Natural killer cell treated with Interleukin-12 subunit alpha and Interleukin-12 subunit beta and Interleukin-15 and Interleukin-18, amount 100 ng/mL, for 72 hours (primary cell): ENCODE results near the gene COL1A1. TPM values are rescaled to one million over a fixed set of nuclear protein-coding genes. Genes with fewer than 3 reads are reported as not detected.

Experiments
- ATAC-seq, 2 donors: fragments of 150-1000 bp; cut with Tn5 transposase in 1 of 2; sonication (Bioruptor Pico), chemical (Tn5 transposase) in 1 of 2; 2 replicates each; pipeline ENCODE4 v1.10.0; 2021
- DNase-seq: peaks from one replicate; pipeline ENCODE4 v3.0.0; 2022; ENCODE audit warnings: low spot score
- H3K27ac Mint-ChIP-seq, 2 donors: 1 replicate in 1 of 2; 2 replicates in 1 of 2; pipeline ENCODE4 v1.8.0; 2022; ENCODE audit warnings: mixed read lengths in 2 of 2, mild to moderate bottlenecking in 1 of 2, moderate library complexity in 1 of 2
- H3K27me3 Mint-ChIP-seq, 2 donors: 1 replicate in 1 of 2; 2 replicates in 1 of 2; pipeline ENCODE4 v1.8.0; 2022; ENCODE audit warnings: mixed read lengths in 2 of 2
- H3K36me3 Mint-ChIP-seq: one replicate; pipeline ENCODE4 v1.8.0; 2022; ENCODE audit warnings: mixed read lengths
- H3K4me1 Mint-ChIP-seq, 2 donors: 1 replicate in 1 of 2; 2 replicates in 1 of 2; pipeline ENCODE4 v1.8.0; 2022; ENCODE audit warnings: low read depth in 2 of 2, mixed read lengths in 2 of 2, mild to moderate bottlenecking in 1 of 2
- H3K4me3 Mint-ChIP-seq: one replicate; pipeline ENCODE4 v1.8.0; 2022; ENCODE audit warnings: mixed read lengths
- H3K9me3 Mint-ChIP-seq: 2 replicates; pipeline ENCODE4 v1.8.0; 2022; ENCODE audit warnings: mixed read lengths
- total RNA-seq, 2 donors: library from RNA; stranded (reverse); gene quantifications; one replicate each; pipeline ENCODE4 v1.2.3, GENCODE V29; 2022

Gene COL1A1
- total RNA-seq, 2 donors from 2014 or later: 1.7 TPM; not detected in 1

- Mint-ChIP-seq H3K36me3 (no peaks in the 10 kb centered on the region), H3K9me3 (no peaks in the 10 kb centered on the region), H3K27me3 (peaks cover 11 to 15% of the 10 kb centered on the region in 2 donors), H3K4me3 (no peak overlapping the region), H3K27ac (no peak overlapping the region), H3K4me1 (peaks cover 0 to 5% of the 10 kb centered on the region in 2 donors)
- DNase-seq (no peak), ATAC-seq (no peak)
Observed at GRCh38 chr17:50220811-50221210, 19.4 kb upstream of the COL1A1 start.

- H3K36me3 Mint-ChIP-seq: no peaks in the 10 kb centered on the region
- DNase-seq (no peak), ATAC-seq (no peak)
- H3K4me3 Mint-ChIP-seq: no peak overlapping the region
- H3K27ac Mint-ChIP-seq: no peak overlapping the region
- peaks cover 0 to 5% of the 10 kb centered on the region in 2 donors for H3K4me1 Mint-ChIP-seq
- H3K27me3 Mint-ChIP-seq: peaks cover 15 to 18% of the 10 kb centered on the region in 2 donors
- H3K9me3 Mint-ChIP-seq: no peaks in the 10 kb centered on the region
Observed at GRCh38 chr17:50219939-50220465, 18.6 kb upstream of the COL1A1 start.

- Mint-ChIP-seq H3K27ac (no peak overlapping the region), H3K27me3 (peaks cover 18 to 25% of the 10 kb centered on the region in 2 donors), H3K36me3 (no peaks in the 10 kb centered on the region), H3K4me3 (no peak overlapping the region), H3K4me1 (peaks cover 0 to 5% of the 10 kb centered on the region in 2 donors), H3K9me3 (no peaks in the 10 kb centered on the region)
- no peak for DNase-seq
- no peak for ATAC-seq
Observed at GRCh38 chr17:50219342-50219741, 17.9 kb upstream of the COL1A1 start.

- Mint-ChIP-seq H3K9me3 (no peaks in the 10 kb centered on the region), H3K36me3 (no peaks in the 10 kb centered on the region), H3K4me1 (peaks cover 0 to 5% of the 10 kb centered on the region in 2 donors), H3K4me3 (no peak overlapping the region), H3K27me3 (peaks cover 20 to 29% of the 10 kb centered on the region in 2 donors), H3K27ac (no peak overlapping the region)
- DNase-seq (no peak), ATAC-seq (no peak)
Observed at GRCh38 chr17:50218771-50219315, 17.4 kb upstream of the COL1A1 start.

- no peak for ATAC-seq
- Mint-ChIP-seq H3K9me3 (no peaks in the 10 kb centered on the region), H3K4me3 (no peak overlapping the region), H3K36me3 (no peaks in the 10 kb centered on the region), H3K27me3 (peaks cover 17 to 29% of the 10 kb centered on the region in 2 donors), H3K27ac (no peak overlapping the region), H3K4me1 (peaks cover 2 to 7% of the 10 kb centered on the region in 2 donors)
- no peak for DNase-seq
Observed at GRCh38 chr17:50218071-50218759, 16.8 kb upstream of the COL1A1 start.

GRCh38 chr17:50217591-50217990 is 16.2 kb upstream of the COL1A1 start:
- H3K36me3 Mint-ChIP-seq: no peaks in the 10 kb centered on the region
- H3K9me3 Mint-ChIP-seq: no peaks in the 10 kb centered on the region
- ATAC-seq (no peak), DNase-seq (no peak)
- no peak overlapping the region for H3K27ac Mint-ChIP-seq
- H3K4me3 Mint-ChIP-seq: no peak overlapping the region
- H3K27me3 Mint-ChIP-seq: peaks cover 17 to 29% of the 10 kb centered on the region in 2 donors
- H3K4me1 Mint-ChIP-seq: peaks cover 8 to 10% of the 10 kb centered on the region in 2 donors

- no peak overlapping the region for H3K4me3 Mint-ChIP-seq
- peaks cover 23 to 47% of the 10 kb centered on the region in 2 donors for H3K27me3 Mint-ChIP-seq
- ATAC-seq (no peak), DNase-seq (no peak)
- H3K4me1 Mint-ChIP-seq: peaks cover 11 to 23% of the 10 kb centered on the region in 2 donors
- no peaks in the 10 kb centered on the region for H3K36me3 Mint-ChIP-seq
- no peaks in the 10 kb centered on the region for H3K9me3 Mint-ChIP-seq
- no peak overlapping the region for H3K27ac Mint-ChIP-seq
Observed at GRCh38 chr17:50214976-50215760, 13.7 kb upstream of the COL1A1 start.

GRCh38 chr17:50213026-50214022 is 11.9 kb upstream of the COL1A1 start:
- peak; percentile 89 for DNase-seq
- no peak overlapping the region for H3K4me3 Mint-ChIP-seq
- H3K4me1 Mint-ChIP-seq: peaks cover 11 to 23% of the 10 kb centered on the region in 2 donors
- H3K27ac Mint-ChIP-seq: no peak overlapping the region
- peaks cover 33 to 57% of the 10 kb centered on the region in 2 donors for H3K27me3 Mint-ChIP-seq
- H3K9me3 Mint-ChIP-seq: no peaks in the 10 kb centered on the region
- peak; percentile 95 to 97 for ATAC-seq
- no peaks in the 10 kb centered on the region for H3K36me3 Mint-ChIP-seq

GRCh38 chr17:50212121-50212843 is 10.9 kb upstream of the COL1A1 start:
- H3K4me3 Mint-ChIP-seq: no peak overlapping the region
- H3K9me3 Mint-ChIP-seq: no peaks in the 10 kb centered on the region
- peaks cover 14 to 23% of the 10 kb centered on the region in 2 donors for H3K4me1 Mint-ChIP-seq
- DNase-seq: no peak
- no peaks in the 10 kb centered on the region for H3K36me3 Mint-ChIP-seq
- ATAC-seq: no peak
- H3K27me3 Mint-ChIP-seq: peaks cover 37 to 57% of the 10 kb centered on the region in 2 donors
- no peak overlapping the region for H3K27ac Mint-ChIP-seq

- no peaks in the 10 kb centered on the region for H3K9me3 Mint-ChIP-seq
- H3K27ac Mint-ChIP-seq: no peak overlapping the region
- peaks cover 19 to 29% of the 10 kb centered on the region in 2 donors for H3K4me1 Mint-ChIP-seq
- DNase-seq: no peak
- ATAC-seq: no peak
- no peaks in the 10 kb centered on the region for H3K36me3 Mint-ChIP-seq
- peaks cover 39 to 64% of the 10 kb centered on the region in 2 donors for H3K27me3 Mint-ChIP-seq
- H3K4me3 Mint-ChIP-seq: no peak overlapping the region
Observed at GRCh38 chr17:50211249-50212120, 10.1 kb upstream of the COL1A1 start.

GRCh38 chr17:50210240-50211225 is 9.1 kb upstream of the COL1A1 start:
- Mint-ChIP-seq H3K27me3 (peaks cover 42 to 72% of the 10 kb centered on the region in 2 donors), H3K36me3 (no peaks in the 10 kb centered on the region), H3K9me3 (no peaks in the 10 kb centered on the region), H3K4me3 (no peak overlapping the region), H3K27ac (no peak overlapping the region), H3K4me1 (peaks cover 19 to 29% of the 10 kb centered on the region in 2 donors)
- no peak for ATAC-seq
- DNase-seq: no peak
